ENCODE results near the gene EEFSEC. TPM values are rescaled to one million over a fixed set of nuclear protein-coding genes. Genes with fewer than 3 reads are reported as not detected.

EEFSEC gene
- total RNA-seq, 1 donor = 5.1 TPM

DNA sequence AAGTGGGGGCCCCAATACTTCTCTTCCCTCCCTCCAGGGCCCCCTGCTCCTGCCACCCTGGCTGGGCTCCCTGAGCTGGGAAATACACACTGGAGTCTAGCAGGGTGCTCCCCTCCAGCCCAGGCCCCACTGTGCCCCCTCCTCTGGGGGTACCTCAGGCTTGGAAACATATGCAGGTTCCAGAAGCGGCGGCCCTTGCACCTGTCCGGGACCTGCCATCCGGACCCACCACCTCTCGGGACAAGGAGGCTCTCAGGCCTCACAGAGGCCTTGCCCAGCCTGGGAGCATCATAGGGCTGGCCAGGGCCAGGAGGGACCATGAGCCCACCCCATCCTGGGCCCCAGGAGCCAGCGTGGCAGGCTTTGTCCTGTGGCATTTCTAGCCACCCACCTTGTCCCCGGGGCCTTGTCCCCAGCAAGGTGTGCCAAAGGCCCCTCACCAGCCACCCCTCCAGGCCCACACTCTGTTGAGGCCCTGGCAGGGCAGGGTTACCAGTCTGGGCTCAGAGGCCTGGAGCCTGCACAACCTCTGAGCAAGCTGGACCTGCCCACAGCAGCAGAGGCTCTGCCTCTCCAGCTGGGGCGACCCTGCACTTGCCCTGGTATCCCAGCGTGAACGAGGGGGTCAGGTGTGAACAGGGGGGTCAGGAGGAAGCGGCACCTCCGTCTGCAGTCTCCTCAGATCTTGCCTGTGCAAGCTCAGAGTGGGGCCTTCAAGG, 267.6 kb downstream of the EEFSEC start:
- no peaks in the 10 kb centered on the region for H3K79me2 ChIP-seq (ENCODE audit: insufficient read depth, low read length)
- TF ChIP-seq, protein P1, sequence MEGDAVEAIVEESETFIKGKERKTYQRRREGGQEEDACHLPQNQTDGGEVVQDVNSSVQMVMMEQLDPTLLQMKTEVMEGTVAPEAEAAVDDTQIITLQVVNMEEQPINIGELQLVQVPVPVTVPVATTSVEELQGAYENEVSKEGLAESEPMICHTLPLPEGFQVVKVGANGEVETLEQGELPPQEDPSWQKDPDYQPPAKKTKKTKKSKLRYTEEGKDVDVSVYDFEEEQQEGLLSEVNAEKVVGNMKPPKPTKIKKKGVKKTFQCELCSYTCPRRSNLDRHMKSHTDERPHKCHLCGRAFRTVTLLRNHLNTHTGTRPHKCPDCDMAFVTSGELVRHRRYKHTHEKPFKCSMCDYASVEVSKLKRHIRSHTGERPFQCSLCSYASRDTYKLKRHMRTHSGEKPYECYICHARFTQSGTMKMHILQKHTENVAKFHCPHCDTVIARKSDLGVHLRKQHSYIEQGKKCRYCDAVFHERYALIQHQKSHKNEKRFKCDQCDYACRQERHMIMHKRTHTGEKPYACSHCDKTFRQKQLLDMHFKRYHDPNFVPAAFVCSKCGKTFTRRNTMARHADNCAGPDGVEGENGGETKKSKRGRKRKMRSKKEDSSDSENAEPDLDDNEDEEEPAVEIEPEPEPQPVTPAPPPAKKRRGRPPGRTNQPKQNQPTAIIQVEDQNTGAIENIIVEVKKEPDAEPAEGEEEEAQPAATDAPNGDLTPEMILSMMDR (IDR thresholded peaks at IDR 0.05; ENCODE audit: extremely low read depth, low read depth, low read length) = no peak
- H2AFZ ChIP-seq (ENCODE audit: low read length) = no peak overlapping the region
- no peak overlapping the region for H3K4me3 ChIP-seq (ENCODE audit: insufficient read depth, low read length)
- DNase-seq (ENCODE audit: insufficient read length, low spot score, missing footprints) = no peak
- H4K20me1 ChIP-seq (ENCODE audit: insufficient read depth, low read length) = no peaks in the 10 kb centered on the region
- H3K27ac ChIP-seq (ENCODE audit: low read depth, low read length) = no peak overlapping the region
- no peaks in the 10 kb centered on the region for H3K27me3 ChIP-seq (ENCODE audit: insufficient read depth, low read length)
- H3K4me1 ChIP-seq (ENCODE audit: insufficient read depth, low read length) = no peaks in the 10 kb centered on the region
- H3K9me3 ChIP-seq (ENCODE audit: low read depth, low read length) = no peaks in the 10 kb centered on the region
- H3K4me2 ChIP-seq (ENCODE audit: insufficient read depth, low read length) = no peak overlapping the region
- no peaks in the 10 kb centered on the region for H3K36me3 ChIP-seq (ENCODE audit: insufficient read depth, low read length)

DNA sequence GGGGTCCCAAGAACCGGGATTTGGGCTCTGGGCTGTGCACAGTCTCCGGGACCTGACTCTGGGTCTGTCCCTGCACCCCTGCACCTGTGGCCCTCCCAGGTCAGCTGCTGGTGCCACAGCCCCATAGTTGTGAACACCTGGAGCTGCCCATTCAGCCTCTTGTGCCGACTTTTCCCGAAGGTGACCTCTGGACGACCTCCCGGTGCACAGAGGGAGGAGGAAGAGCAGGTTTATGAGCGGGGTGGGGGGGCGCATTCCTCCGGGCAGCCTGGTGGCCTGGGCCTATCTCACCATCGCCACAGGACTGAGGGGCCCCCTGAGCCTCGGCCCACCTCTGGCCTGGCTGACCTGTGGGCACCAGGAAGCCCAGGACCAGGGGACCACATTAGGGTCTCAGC, 268.2 kb downstream of the EEFSEC start:
- no peaks in the 10 kb centered on the region for H3K9me3 ChIP-seq (ENCODE audit: low read depth, low read length)
- H3K27ac ChIP-seq (ENCODE audit: low read depth, low read length) = no peak overlapping the region
- no peak overlapping the region for H3K4me3 ChIP-seq (ENCODE audit: insufficient read depth, low read length)
- DNase-seq (ENCODE audit: insufficient read length, low spot score, missing footprints) = no peak
- H3K79me2 ChIP-seq (ENCODE audit: insufficient read depth, low read length) = no peaks in the 10 kb centered on the region
- no peaks in the 10 kb centered on the region for H3K4me1 ChIP-seq (ENCODE audit: insufficient read depth, low read length)
- no peaks in the 10 kb centered on the region for H3K27me3 ChIP-seq (ENCODE audit: insufficient read depth, low read length)
- H4K20me1 ChIP-seq (ENCODE audit: insufficient read depth, low read length) = no peaks in the 10 kb centered on the region
- TF ChIP-seq, protein P1 (IDR thresholded peaks at IDR 0.05; ENCODE audit: extremely low read depth, low read depth, low read length) = no peak
- H2AFZ ChIP-seq (ENCODE audit: low read length) = no peak overlapping the region
- H3K4me2 ChIP-seq (ENCODE audit: insufficient read depth, low read length) = no peak overlapping the region
- no peaks in the 10 kb centered on the region for H3K36me3 ChIP-seq (ENCODE audit: insufficient read depth, low read length)

DNA sequence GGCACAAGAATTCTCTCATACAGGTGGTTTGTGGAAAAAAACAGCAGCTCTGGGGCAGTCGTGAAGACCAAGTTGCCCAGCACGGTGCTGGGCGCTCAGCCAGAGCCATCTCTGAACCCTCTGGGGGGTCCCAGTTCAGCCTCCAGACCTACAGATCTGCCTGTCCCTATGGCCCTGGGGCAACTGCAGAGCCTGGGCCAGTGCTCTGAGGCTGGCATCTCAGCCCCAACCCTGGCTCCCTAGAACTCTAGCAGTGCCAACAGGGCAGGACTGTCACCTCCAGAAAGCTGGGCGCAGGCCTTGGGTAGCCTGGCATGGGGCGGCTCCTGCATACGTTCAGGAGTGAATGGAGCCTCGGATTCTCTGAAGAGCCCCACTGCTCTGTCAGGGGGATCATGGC, 268.7 kb downstream of the EEFSEC start:
- no peak overlapping the region for H3K4me3 ChIP-seq (ENCODE audit: insufficient read depth, low read length)
- no peaks in the 10 kb centered on the region for H3K4me1 ChIP-seq (ENCODE audit: insufficient read depth, low read length)
- H4K20me1 ChIP-seq (ENCODE audit: insufficient read depth, low read length) = no peaks in the 10 kb centered on the region
- no peaks in the 10 kb centered on the region for H3K27me3 ChIP-seq (ENCODE audit: insufficient read depth, low read length)
- TF ChIP-seq, protein P1 (IDR thresholded peaks at IDR 0.05; ENCODE audit: extremely low read depth, low read depth, low read length) = no peak
- H2AFZ ChIP-seq (ENCODE audit: low read length) = no peak overlapping the region
- no peak for DNase-seq (ENCODE audit: insufficient read length, low spot score, missing footprints)
- no peaks in the 10 kb centered on the region for H3K79me2 ChIP-seq (ENCODE audit: insufficient read depth, low read length)
- no peaks in the 10 kb centered on the region for H3K9me3 ChIP-seq (ENCODE audit: low read depth, low read length)
- no peak overlapping the region for H3K27ac ChIP-seq (ENCODE audit: low read depth, low read length)
- no peaks in the 10 kb centered on the region for H3K36me3 ChIP-seq (ENCODE audit: insufficient read depth, low read length)
- no peak overlapping the region for H3K4me2 ChIP-seq (ENCODE audit: insufficient read depth, low read length)

DNA sequence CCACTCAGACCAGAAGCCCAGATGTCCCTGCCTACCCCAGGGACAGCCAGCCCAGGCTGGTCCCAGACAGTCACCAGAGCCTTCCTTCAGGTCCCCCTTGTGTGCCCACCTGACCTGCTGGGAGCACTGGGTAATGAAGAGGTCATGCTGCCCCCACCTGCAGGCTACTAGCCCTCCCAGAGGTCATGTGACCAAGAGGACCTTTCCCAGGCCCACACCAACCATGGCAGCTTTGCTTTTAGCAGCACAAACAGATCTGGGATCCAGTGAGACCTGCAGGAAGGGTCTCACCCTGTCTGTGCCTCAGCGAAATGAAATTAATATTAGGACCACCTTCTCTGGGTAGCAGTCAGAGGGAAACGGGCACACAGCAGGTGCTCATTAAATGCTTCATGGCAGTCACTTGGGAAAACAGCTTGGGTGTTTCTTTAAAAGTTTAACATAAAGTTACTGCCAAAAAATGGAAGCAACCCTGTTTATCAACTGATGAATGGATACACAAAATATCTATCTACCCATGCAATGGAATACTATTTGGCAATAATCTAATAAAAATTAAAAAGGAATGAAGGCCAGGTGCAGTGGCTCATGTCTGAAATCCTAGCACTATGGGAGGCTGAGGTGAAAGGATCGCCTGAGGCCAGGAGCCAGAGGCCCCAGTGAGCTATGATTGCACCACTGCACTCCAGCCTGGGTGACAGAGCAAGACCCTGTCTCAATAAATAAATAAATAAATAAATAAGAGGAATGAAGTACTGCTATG, 269.7 kb downstream of the EEFSEC start:
- Histone ChIP-seq H2AFZ (ENCODE audit: low read length) (no peak overlapping the region), H3K36me3 (ENCODE audit: insufficient read depth, low read length) (no peaks in the 10 kb centered on the region), H3K4me2 (ENCODE audit: insufficient read depth, low read length) (no peak overlapping the region), H3K79me2 (ENCODE audit: insufficient read depth, low read length) (no peaks in the 10 kb centered on the region), H3K4me1 (ENCODE audit: insufficient read depth, low read length) (no peaks in the 10 kb centered on the region), H3K27me3 (ENCODE audit: insufficient read depth, low read length) (no peaks in the 10 kb centered on the region), H3K4me3 (ENCODE audit: insufficient read depth, low read length) (no peak overlapping the region), H3K9me3 (ENCODE audit: low read depth, low read length) (no peaks in the 10 kb centered on the region), H3K27ac (ENCODE audit: low read depth, low read length) (no peak overlapping the region), H4K20me1 (ENCODE audit: insufficient read depth, low read length) (no peaks in the 10 kb centered on the region)
- TF ChIP-seq, protein P1 (IDR thresholded peaks at IDR 0.05; ENCODE audit: extremely low read depth, low read depth, low read length) = no peak
- no peak for DNase-seq (ENCODE audit: insufficient read length, low spot score, missing footprints)
